GM12873 (cell line): ENCODE data around the gene R3HCC1L.

Source experiments
- TF ChIP-seq, protein P1 (sequence below): IDR thresholded peaks from 2 replicates; pipeline ENCODE4 v1.5.1; 2012; ENCODE audit warnings: low read depth, mild to moderate bottlenecking, moderate library complexity, low read length, control low read depth; ENCODE audit not compliant: insufficient read depth; ENCODE audit errors: missing control alignments

R3HCC1L gene

DNA sequence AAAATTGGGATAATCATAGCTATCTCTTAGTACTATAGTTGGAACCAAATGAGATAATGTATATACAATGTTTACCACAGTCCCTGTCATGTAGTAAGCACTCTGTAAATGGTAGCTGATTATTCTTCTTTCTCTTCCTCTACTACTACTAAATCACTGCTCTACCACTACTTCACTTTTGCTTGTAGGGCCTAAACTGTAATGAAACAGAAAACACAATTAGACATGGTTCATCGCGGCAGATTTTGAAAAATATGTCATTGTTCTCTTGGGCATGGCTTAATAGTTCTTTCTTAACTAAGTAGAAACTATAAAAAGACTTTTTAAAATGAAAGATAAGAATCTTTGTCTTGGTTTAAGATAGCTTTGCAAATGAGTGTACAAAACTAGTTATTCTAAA lies 34.9 kb downstream of the R3HCC1L start:
- TF ChIP-seq, protein P1, sequence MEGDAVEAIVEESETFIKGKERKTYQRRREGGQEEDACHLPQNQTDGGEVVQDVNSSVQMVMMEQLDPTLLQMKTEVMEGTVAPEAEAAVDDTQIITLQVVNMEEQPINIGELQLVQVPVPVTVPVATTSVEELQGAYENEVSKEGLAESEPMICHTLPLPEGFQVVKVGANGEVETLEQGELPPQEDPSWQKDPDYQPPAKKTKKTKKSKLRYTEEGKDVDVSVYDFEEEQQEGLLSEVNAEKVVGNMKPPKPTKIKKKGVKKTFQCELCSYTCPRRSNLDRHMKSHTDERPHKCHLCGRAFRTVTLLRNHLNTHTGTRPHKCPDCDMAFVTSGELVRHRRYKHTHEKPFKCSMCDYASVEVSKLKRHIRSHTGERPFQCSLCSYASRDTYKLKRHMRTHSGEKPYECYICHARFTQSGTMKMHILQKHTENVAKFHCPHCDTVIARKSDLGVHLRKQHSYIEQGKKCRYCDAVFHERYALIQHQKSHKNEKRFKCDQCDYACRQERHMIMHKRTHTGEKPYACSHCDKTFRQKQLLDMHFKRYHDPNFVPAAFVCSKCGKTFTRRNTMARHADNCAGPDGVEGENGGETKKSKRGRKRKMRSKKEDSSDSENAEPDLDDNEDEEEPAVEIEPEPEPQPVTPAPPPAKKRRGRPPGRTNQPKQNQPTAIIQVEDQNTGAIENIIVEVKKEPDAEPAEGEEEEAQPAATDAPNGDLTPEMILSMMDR = no peak

GRCh38 chr10:98170249-98171117 lies 36.0 kb downstream of the R3HCC1L start:
- TF ChIP-seq, protein P1 = peak; percentile 88

DNA sequence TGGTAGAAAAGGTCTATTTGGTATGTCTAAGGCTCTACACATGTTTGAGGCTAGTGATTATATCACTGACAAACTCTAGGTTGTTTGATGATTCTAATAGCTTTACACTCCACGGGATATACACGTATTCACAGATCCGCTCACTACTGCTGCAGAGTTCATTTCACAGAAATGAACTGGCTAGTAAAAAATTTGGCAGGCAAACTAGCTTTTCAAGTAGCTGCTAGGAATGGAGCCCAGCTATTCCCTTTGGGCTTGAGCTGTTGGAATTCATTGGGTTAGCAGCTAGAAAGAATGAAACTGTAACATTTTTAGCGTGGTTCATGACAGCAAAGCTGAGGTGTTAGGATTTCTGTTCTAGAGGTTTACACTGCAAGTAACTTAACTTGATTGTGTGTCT lies 37.6 kb downstream of the R3HCC1L start:
- TF ChIP-seq, protein P1 = no peak

- TF ChIP-seq, protein P1 = no peak
Observed at GRCh38 chr10:98172495-98172894, 38.0 kb downstream of the R3HCC1L start.

DNA sequence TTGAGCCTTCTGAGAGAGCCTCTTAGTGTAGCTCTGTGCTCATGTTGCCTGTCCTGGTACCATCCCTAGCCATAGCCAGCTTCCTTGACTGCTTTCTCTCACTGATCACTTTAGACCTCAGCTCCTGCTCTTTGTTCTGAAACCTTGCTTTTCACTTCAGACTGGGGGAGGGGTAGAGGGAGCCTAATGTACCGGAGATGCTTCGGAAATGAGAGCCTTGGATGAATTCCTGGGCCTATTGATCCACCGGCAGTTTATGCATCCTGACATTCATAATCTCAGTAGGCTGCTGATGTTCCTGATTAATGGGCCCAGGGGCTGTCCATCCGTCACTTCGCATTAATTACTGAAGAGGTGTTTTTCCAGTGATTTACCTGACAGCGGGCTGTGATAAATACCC lies 38.8 kb downstream of the R3HCC1L start:
- TF ChIP-seq, protein P1 = no peak

DNA sequence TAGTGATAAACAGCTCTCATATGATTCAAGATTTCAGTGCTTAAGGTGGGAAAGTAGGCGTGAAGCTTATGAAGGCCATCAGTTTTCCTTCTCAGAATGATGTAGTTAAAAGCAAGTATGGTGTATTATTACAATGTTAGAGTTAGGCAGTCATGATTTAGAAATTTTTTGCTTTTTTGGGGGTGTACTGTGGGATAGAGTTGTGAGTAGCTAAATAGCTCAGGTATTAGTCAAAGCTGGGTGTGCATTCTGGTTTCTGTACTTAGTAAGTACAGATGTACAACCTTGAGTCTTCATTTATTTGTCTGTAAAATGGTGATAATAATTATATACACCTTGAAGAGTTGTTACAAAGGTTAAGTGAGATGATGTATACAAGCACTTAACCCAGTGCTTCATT lies 52.2 kb downstream of the R3HCC1L start:
- TF ChIP-seq, protein P1 = no peak

DNA sequence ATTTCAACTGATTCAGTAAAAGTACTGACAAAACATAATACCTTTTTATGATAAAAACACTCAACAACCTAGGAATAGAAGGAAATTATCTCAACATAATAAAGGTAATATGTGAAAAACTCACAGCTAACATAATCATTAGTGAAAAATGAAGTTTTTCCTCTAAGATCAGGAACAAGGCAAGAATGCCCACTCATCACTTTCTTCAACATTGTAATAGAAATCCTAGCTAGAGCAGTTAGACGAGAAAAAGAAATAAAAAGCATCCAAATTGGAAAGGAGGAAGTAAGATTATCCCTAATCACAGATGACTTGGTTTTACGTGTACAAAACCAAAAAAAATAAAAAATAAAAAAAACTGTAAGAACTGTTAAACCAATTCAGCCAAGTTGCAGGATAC lies 58.6 kb downstream of the R3HCC1L start:
- TF ChIP-seq, protein P1 = no peak
